ENCODE data around the gene PDIA5.

DNA sequence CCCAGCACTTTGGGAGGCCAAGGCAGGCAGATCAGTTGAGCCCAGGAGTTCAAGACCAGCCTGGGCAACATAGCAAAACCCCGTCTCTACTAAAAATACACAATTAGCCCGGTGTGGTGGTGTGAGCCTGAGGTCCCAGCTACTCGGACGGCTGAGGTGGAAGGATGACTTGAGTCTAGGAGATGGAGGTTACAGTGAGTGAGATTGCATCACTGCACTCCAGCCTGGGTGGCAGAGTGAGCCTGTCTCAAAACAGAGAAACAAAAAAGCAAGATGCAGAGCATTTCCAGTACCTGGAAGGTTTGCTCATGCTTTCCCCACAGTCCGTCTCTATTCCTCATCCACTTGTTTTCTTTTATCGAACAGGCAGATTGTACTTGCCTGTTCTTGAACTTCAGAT, 3.8 kb upstream of the PDIA5 start:
- TF ChIP-seq POLR2A (IDR thresholded peaks at IDR 0.05) (no peak), POLR2AphosphoS5 (IDR thresholded peaks at IDR 0.05) (no peak), EP300 (IDR thresholded peaks at IDR 0.05) (no peak)
- TF ChIP-seq, protein P1, sequence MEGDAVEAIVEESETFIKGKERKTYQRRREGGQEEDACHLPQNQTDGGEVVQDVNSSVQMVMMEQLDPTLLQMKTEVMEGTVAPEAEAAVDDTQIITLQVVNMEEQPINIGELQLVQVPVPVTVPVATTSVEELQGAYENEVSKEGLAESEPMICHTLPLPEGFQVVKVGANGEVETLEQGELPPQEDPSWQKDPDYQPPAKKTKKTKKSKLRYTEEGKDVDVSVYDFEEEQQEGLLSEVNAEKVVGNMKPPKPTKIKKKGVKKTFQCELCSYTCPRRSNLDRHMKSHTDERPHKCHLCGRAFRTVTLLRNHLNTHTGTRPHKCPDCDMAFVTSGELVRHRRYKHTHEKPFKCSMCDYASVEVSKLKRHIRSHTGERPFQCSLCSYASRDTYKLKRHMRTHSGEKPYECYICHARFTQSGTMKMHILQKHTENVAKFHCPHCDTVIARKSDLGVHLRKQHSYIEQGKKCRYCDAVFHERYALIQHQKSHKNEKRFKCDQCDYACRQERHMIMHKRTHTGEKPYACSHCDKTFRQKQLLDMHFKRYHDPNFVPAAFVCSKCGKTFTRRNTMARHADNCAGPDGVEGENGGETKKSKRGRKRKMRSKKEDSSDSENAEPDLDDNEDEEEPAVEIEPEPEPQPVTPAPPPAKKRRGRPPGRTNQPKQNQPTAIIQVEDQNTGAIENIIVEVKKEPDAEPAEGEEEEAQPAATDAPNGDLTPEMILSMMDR (IDR thresholded peaks at IDR 0.05): no peak
